ENCODE results near the gene PSMD2.

PSMD2 gene

DNA sequence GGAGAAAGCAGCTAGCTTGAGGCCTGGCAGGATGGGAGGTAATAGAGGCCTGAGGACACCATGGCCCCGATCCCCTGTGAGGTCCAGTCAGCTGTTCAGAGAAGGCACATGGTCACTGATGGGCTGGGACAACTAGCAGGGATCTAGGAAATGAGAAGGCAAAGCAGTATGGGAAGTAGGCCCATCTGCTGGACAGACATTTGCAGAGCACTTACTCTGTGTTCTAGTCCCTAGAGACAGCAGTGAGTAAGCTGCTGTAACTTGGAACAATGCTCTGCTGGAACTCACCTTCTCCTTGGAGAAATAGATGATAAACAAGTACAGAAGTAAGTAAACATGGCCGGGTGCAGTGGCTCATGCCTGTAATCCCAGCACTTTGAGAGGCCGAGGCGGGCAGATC lies 16.1 kb upstream of the PSMD2 start:
- DNase-seq (ENCODE audit: low read depth) = no peak

DNA sequence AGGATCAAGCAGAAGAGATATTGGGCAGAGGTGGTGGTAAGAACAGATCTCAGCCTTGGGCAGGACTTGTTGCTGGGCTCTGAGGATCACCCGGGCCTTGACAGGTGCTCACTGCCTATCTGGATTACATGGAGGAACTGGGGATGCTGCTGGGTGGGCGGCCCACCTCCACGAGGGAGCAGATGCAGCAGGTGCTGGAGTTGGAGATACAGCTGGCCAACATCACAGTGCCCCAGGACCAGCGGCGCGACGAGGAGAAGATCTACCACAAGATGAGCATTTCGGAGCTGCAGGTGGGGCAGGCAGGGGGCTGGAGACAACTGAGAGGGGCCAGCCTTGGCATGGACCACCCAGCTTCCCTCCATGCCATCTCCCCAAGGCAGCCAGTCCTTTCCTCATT lies 15.4 kb upstream of the PSMD2 start:
- DNase-seq (ENCODE audit: low read depth) = no peak

DNA sequence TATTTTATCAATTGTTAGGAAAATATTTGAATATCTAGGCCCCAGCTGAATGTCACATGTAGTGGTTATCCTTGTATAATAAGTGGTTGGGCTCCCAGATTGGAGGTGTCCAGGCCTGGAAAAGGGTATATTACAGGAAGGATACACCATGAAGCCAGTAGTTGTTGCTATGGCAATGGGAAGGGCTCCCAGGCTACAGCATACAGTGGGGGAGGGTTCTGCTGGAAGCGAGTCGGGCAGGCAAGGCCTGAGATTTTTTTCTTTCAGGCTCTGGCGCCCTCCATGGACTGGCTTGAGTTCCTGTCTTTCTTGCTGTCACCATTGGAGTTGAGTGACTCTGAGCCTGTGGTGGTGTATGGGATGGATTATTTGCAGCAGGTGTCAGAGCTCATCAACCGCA lies 14.3 kb upstream of the PSMD2 start:
- no peak for DNase-seq (ENCODE audit: low read depth)

DNA sequence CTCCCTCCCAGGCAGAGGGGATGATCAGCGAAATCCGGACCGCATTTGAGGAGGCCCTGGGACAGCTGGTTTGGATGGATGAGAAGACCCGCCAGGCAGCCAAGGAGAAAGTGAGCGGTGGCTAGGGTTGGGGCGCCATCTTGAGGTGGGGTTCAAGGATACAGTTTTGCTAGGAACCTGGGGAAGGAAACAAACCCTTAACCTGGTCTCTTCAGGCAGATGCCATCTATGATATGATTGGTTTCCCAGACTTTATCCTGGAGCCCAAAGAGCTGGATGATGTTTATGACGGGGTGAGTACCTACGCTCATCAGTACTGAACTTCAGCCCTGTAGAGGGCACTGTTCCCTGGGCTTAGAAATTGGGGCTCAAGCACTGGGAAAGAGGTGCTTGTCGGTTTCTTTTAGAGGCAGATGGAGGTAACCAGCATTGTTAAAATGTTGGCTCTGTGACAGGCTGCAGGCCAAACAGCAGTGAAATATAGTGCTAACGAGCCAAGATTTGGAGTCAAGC lies 9.6 kb upstream of the PSMD2 start:
- peak; percentile 46 for DNase-seq (ENCODE audit: low read depth)

DNA sequence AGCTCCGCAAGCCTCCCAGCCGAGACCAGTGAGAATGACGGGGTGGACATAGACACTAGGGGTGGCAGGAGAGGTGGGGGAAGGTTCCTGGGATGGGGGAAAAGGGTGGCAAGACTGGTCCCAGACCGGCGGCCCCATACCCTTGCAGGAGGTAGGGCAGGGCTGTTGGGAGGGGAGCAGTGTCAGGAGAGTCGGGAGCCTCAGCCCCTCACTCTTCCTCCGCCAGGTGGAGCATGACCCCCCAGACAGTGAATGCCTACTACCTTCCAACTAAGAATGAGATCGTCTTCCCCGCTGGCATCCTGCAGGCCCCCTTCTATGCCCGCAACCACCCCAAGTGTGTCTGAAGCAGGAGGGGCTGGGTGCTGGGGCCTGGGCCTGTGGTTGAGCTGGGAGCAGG lies 8.7 kb upstream of the PSMD2 start:
- no peak for DNase-seq (ENCODE audit: low read depth)

DNA sequence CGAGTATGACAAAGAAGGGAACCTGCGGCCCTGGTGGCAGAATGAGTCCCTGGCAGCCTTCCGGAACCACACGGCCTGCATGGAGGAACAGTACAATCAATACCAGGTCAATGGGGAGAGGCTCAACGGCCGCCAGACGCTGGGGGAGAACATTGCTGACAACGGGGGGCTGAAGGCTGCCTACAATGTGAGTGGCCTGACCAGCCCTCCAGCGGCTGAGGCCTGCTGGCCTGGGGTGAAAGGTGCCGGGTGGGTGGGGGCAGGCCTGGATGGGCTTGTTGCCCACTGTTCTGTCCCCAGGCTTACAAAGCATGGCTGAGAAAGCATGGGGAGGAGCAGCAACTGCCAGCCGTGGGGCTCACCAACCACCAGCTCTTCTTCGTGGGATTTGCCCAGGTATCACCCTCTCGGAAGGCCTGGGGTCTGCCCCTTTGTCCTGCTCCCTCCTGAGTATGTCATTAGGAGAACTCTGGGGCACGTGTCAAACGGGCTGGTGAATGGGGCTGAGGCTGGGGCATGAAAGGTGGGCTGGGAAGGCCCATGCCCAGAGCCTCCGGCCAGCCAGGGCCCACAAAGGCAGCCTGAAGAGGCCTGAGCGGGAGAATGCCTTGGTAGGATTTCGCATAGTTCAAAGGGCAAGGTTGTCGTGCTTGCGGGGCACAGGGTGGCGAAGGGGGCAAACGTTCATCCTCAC lies 7.8 kb upstream of the PSMD2 start:
- no peak for DNase-seq (ENCODE audit: low read depth)

DNA sequence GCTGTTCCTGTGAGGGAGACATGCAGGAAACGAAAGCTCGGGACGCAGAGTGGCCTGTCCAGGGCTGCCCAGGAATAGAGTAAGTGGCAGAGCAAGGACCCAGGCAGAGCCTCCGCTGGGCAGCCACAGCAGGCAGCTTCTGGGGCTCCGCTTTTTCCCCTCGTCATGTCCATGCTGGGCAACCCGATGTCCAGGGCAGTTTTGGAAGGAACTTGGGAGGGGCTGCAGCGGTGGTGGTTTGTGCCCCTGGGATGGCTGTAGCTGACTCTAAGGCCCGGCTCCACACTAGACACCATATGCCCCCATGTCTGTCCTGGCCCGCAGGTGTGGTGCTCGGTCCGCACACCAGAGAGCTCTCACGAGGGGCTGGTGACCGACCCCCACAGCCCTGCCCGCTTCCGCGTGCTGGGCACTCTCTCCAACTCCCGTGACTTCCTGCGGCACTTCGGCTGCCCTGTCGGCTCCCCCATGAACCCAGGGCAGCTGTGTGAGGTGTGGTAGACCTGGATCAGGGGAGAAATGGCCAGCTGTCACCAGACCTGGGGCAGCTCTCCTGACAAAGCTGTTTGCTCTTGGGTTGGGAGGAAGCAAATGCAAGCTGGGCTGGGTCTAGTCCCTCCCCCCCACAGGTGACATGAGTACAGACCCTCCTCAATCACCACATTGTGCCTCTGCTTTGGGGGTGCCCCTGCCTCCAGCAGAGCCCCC lies 7.1 kb upstream of the PSMD2 start:
- DNase-seq (ENCODE audit: low read depth) = no peak

DNA sequence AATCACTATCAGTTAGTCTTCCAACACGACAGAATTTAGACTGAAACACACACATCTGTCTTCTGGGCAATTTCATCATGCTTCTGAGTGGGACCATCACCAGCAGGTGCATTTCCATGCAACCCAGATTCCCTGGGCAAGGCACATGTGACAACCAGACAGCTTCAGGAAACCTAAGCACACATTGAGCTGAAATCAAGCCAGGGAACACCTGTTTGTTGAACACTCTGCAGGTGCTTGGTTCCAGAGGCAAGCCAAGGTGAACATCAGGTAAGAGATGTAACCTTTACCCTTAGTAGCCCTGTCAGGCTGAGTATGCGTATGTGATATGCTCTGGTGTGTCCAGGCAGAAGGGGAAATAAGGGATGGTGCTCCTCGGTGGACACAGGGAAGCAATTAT lies 3.3 kb upstream of the PSMD2 start:
- no peak for DNase-seq (ENCODE audit: low read depth)

DNA sequence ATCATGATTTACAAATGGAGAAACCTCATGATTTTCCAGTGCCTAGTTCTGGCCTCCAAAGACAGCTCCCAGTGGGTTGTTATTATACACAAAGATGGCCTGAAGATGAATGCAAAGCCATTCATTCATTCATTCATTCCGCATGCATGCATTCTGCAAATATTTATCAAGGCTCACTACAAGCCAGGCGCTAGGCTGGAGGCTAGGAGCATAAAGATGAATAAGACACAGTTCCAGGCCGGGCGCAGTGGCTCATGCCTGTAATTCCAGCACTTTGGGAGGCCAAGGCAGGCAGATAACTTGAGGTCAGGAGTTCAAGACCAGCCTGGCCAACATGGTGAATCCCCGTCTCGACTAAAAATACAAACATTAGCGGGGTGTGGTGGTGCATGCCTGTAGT lies 2.4 kb upstream of the PSMD2 start:
- no peak for DNase-seq (ENCODE audit: low read depth)

DNA sequence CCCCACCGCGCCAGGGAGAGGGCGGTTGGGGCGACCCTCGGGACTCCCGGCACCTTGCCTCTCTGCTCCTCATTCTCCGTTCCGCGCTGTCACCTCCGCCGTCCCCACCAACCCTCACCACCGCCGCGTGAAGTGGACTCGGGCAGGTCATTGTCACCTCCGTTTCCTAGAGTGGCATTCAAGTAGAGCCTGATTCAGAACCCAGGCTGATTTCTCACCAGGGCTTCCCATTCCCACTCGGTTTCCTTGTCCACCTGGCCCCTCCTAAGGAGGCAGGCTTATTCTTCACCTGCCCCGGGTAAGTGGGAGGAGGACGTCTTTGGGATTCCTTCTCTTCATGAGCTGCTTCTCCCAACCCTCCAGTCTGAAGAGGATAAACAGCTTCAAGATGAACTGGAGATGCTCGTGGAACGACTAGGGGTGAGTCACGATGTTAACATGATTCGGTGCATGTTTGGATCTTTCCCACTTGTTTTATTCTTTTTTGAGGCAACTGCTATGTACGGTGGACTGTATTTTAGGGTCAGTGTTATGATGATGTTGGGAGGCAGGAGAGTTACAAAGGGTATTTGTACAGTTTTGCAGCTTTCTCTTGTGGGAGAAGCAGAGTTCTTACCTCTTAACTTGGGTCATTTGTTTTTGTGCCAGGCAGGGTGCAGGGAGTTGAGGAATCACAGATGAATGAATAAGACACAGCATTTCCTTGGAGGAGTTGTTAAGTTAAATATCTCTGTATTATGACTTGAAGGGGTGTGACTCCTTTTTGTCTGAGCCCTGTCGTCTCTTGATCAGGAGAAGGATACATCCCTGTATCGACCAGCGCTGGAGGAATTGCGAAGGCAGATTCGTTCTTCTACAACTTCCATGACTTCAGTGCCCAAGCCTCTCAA lies 692 bp downstream of the PSMD2 start:
- DNase-seq (ENCODE audit: low read depth) = no peak

DNA sequence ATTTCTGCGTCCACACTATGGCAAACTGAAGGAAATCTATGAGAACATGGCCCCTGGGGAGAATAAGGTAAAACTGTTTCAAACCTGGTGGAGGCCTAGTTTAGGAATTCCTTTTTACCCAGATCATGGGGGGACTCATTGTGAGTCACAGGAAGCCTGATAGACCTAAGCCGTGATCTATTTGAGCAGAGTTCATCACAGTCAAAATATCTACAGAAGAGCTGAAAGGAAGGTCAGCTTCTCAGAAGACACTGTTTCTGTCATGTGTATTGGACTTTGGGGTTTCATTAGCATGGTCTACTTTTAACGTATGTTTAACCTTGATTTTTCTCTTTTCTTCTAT lies 1.3 kb downstream of the PSMD2 start:
- no peak for DNase-seq (ENCODE audit: low read depth)

DNA sequence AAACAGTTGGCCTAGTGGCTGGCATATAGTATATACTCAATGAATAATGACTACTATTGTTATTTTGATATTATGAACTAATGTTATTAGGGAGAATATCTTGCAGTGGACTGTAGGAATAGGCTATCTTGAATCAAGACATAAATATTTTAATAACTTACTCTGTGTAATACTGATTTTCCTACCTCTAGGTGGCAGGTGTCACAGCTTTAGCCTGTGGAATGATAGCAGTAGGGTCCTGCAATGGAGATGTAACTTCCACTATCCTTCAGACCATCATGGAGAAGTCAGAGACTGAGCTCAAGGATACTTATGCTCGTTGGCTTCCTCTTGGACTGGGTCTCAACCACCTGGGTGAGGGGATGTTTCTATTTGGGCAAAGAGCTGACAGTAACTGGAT lies 6.5 kb downstream of the PSMD2 start:
- no peak for DNase-seq (ENCODE audit: low read depth)

DNA sequence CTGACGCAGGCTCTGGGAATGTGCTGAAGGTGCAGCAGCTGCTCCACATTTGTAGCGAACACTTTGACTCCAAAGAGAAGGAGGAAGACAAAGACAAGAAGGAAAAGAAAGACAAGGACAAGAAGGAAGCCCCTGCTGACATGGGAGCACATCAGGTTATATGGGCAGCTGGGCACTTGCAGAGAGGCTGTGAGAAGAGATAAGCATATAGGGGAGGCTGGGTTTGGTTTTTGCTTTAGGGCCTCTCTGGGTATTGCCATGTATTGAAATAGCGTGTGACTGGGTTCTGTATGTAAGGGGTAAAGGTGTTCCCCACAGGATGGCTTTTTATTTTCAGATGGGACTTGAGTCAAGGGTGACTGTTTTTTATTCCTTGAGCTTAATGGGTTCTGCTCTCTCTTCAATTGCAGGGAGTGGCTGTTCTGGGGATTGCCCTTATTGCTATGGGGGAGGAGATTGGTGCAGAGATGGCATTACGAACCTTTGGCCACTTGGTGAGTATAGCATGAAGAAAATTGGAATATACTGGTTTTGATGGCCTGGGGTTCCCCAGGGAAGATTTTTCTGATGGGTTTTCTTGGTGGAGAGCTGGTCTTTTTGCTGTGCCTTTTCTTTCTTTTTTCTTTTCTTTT lies 7.4 kb downstream of the PSMD2 start:
- DNase-seq (ENCODE audit: low read depth) = no peak

DNA sequence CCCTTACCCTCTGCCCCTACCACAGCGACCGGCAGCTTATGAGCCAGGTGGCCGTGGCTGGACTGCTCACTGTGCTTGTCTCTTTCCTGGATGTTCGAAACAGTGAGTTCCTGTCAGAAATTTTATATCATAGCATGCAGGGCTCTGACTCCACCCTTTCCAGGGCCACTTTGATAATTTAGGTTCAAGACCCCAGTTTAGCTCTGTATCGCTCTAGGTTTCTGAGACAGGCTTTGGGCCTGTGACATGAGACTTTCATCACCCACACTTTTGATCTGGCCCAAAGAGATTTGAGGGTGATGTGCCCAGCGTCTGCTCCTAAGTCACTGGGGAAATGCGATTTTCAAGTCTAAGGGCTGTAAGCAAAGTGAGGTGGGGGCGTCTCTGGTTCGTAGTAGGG lies 8.9 kb downstream of the PSMD2 start:
- no peak for DNase-seq (ENCODE audit: low read depth)

DNA sequence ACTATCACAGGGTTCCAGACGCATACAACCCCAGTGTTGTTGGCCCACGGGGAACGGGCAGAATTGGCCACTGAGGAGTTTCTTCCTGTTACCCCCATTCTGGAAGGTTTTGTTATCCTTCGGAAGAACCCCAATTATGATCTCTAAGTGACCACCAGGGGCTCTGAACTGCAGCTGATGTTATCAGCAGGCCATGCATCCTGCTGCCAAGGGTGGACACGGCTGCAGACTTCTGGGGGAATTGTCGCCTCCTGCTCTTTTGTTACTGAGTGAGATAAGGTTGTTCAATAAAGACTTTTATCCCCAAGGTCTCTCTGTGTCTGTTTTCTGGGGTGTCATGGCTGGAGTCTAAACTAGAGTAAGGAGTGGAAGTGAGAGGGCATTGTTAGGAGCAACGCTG lies 9.7 kb downstream of the PSMD2 start:
- DNase-seq (ENCODE audit: low read depth) = no peak

DNA sequence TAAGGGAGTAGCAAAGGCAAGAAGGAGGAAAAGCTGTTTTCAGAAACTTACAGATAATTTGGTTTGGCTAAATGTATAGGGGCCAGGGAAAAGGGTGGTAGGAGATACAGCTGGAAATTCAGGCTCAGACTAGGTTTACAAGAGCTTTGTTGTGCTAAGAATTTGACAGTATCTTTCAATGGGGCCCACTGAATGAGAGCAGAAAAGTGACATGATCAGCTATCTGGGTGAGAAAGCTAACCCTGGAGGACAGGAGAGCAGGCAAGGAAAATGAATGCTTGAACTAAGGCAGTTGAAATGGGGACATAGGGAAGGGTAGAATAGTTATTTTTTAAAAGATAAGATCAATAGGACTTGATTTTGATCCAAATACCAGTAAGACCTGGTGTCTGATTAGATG lies 12.6 kb downstream of the PSMD2 start:
- DNase-seq (ENCODE audit: low read depth) = no peak

DNA sequence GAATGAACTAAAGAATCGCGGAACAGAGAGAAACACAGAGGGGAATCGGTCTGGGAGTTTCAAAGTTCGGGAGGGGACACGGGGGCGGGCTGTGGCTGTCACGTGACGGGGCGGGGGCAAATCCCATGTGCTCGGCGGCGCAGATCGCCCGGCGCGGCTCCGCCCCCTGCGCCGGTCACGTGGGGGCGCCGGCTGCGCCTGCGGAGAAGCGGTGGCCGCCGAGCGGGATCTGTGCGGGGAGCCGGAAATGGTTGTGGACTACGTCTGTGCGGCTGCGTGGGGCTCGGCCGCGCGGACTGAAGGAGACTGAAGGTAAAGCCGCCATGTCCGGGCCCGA lies 15.3 kb downstream of the PSMD2 start, which contains the start of gene EIF4G1:
Gene EIF4G1, plus strand, starts transcription at position 244 of the 337 bp plus-strand sequence. CDS start 1,191 bp downstream, outside the sequence.
- peak; percentile 79 for DNase-seq (ENCODE audit: low read depth)

DNA sequence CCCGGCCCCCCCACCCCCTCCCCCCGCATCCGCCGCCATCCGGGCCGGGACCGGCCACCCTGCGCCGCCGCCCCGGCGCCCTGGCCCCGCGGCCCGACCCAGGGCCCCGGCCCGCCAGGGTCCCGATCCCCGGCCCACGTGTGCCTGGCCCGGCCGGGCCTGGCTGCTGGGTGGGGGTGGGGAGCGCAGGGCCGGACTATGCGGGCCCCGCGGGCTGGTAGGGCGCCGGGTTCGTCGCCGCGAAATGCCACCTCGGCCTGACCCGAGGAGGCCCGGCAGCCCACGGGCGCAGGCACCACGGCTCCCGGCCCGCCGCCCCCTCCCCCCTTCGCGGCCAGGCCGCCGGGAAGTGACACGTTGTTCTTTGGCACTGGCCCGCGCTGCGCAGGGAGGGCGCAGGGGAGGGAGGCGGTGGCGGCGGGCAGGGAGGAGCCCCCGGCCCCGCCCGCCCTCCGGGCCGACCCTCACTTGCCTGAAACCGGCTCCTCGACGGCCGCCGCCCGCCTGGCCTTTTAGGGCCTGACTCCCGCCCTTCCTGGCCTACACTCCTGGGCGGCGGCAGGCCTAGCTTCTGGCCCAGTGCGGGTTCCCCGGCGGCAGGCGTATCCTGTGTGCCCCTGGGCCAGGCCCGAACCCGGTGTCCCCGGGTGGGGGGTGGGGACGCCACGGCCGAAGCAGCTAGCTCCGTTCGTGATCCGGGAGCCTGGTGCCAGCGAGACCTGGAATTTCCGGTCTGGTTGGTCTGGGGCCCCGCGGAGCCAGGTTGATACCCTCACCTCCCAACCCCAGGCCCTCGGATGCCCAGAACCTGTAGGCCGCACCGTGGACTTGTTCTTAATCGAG lies 15.9 kb downstream of the PSMD2 start:
- DNase-seq (ENCODE audit: low read depth) = peak; percentile 40

DNA sequence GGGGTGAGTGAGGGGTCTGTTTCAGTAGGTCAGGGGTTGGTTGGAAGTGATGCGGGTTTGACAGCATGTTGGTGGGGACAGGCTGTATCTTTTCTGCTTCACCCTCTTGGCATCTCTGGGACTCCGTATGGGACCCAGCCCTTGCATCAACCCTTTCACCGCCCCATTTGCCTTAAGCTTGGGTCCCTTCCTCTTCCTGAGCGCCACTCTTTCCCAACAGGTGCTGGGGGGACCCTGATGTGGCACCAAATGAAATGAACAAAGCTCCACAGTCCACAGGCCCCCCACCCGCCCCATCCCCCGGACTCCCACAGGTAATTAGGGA lies 16.5 kb downstream of the PSMD2 start:
- DNase-seq (ENCODE audit: low read depth) = no peak

DNA sequence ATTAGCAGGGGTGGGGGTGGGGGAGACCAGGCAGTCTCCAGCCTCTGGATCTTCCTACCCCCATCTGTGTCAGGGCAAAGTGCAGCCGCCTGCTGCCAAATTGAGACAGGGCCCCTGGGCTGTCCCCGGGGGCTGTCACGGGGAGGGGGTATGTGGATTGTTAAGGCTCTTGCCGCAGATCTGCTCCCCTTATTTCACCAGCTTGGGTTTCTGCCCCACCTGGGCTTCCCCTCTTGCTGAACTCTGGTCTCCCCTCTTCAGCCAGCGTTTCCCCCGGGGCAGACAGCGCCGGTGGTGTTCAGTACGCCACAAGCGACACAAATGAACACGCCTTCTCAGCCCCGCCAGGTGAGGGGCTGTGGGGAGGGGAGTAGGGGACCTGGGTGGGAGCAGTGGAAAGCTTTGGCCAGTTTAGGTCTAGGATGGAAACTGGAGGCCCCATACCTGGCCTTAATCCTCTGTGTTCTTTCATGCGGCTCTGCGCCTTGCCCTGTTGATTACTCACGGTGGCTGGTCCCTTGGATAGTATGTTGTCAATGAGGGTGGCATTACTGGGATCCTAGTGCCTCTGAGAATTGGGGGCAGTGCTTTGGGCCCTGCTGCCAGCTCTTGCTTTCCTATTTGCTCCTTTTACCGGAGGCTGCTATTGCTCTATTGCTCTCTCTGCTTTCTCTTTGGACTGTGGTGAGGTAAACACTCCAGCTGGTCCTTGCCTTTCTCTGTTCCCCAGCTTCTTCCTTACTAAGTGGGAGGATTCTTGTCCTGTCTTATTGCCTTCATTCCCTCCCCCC lies 17.0 kb downstream of the PSMD2 start:
- DNase-seq (ENCODE audit: low read depth) = no peak

DNA sequence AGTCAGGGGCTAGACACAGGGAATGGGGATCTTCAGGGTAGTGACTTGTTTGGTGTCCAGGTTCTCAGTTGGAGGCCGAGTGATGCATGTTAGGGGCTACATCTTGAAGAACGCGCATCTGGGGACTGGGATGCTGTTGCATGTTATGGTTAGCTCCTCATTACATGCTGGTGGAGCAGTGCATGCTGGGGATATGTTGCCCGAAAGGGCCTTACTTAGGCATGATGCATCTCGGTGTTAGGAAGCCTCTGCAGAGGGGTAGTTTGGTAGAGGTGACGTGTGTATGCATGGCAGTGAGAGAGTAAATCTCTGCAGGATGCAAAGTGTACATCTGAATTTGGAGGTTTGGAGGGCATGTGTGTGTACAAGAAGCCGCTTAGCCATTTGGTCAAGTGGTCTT lies 17.8 kb downstream of the PSMD2 start:
- DNase-seq (ENCODE audit: low read depth) = no peak

Data from stimulated activated CD8-positive, alpha-beta memory T cell treated with anti-CD3 and anti-CD28 coated beads, Interleukin-7, amount 100 ng/mL, for 24 hours (primary cell).